ENCODE data around the gene CAMKK2.

The CAMKK2 gene

GRCh38 chr12:121333747-121334146 is 37.2 kb upstream of the CAMKK2 start:
- TF ChIP-seq CTCF (IDR thresholded peaks at IDR 0.05; ENCODE audit: insufficient read depth, low read length, missing control alignments) = no peak
- no peak overlapping the region for H3K4me3 ChIP-seq (ENCODE audit: low read depth, low read length)
- CTCF ChIA-PET = interaction anchor here (0.9 to 16.4 kb wide), 20 partner anchors 10 to 335 kb away, joined by 3 to 371 read pairs (median 12); partner anchors contain the start of genes ANAPC5 and RNF34
- no peak for DNase-seq (ENCODE audit: low read depth, low spot score)
- POLR2A ChIA-PET = no interaction called here

DNA sequence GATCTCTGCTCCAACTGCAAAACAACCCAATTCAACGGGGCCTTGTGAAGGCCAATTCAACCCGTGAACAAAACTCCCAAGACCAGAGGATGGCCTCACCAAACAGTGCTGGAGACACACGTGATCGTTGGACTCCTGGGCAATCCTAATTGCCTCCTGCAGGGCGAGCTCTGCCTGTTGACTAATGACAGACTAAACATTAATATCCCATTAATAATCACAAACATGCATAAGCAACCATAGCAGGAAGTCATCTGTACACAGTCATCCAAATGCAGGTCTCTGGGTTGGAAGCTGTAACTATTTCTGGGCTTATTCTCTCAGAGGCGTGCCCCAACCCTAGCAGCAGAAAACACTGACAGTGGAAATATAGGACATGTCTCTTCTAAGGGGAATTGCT is 34.7 kb upstream of the CAMKK2 start:
- no peak overlapping the region for H3K4me3 ChIP-seq (ENCODE audit: low read depth, low read length)
- ChIA-PET POLR2A (no interaction called here), CTCF (interaction anchor here (0.9 to 16.4 kb wide), 5 partner anchors 10 to 113 kb away, joined by 3 to 371 read pairs (median 117); partner anchors contain the start of gene ANAPC5)
- no peak for TF ChIP-seq CTCF (IDR thresholded peaks at IDR 0.05; ENCODE audit: insufficient read depth, low read length, missing control alignments)
- DNase-seq (ENCODE audit: low read depth, low spot score) = no peak

GRCh38 chr12:121330692-121331091 is 34.2 kb upstream of the CAMKK2 start:
- DNase-seq (ENCODE audit: low read depth, low spot score) = no peak
- ChIA-PET CTCF (interaction anchor here (7.6 to 16.4 kb wide), 3 partner anchors 9 to 113 kb away, joined by 117 to 371 read pairs (median 140); partner anchors contain the start of gene ANAPC5), POLR2A (no interaction called here)
- H3K4me3 ChIP-seq (ENCODE audit: low read depth, low read length) = no peak overlapping the region
- no peak for TF ChIP-seq CTCF (IDR thresholded peaks at IDR 0.05; ENCODE audit: insufficient read depth, low read length, missing control alignments)

- ChIA-PET CTCF (interaction anchor here (7.6 to 16.4 kb wide), 2 partner anchors 9 to 114 kb away, joined by 140 to 371 read pairs; no protein-coding TSS in a partner anchor), POLR2A (no interaction called here)
- no peak for TF ChIP-seq CTCF (IDR thresholded peaks at IDR 0.05; ENCODE audit: insufficient read depth, low read length, missing control alignments)
- DNase-seq (ENCODE audit: low read depth, low spot score) = no peak
- H3K4me3 ChIP-seq (ENCODE audit: low read depth, low read length) = no peak overlapping the region
Measured at GRCh38 chr12:121330195-121330594, 33.7 kb upstream of the CAMKK2 start.

DNA sequence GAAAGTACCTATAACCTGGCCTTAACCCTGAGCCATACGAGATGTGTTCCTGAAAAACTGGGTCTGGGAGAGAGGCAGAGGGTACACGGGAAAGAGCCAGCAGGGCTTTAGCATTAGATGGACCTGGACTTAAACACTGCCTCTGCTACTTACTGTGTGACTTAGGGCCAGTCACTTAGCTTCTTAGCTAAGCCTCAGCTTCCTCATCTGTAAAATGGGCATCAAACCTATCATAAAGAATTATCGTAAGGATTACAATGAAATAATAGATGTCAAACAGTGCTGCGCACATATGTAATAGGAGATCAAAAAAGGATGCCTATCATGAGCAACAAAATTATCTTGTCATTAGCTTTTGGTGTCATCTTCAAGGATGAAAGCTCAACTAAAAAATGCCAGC is 32.1 kb upstream of the CAMKK2 start:
- no peak for DNase-seq (ENCODE audit: low read depth, low spot score)
- CTCF ChIA-PET = interaction anchor here (1.0 to 16.4 kb wide), 4 partner anchors 9 to 115 kb away, joined by 3 to 371 read pairs (median 5); partner anchors contain the start of gene ANAPC5
- TF ChIP-seq CTCF (IDR thresholded peaks at IDR 0.05; ENCODE audit: insufficient read depth, low read length, missing control alignments) = no peak
- POLR2A ChIA-PET = no interaction called here
- no peak overlapping the region for H3K4me3 ChIP-seq (ENCODE audit: low read depth, low read length)

DNA sequence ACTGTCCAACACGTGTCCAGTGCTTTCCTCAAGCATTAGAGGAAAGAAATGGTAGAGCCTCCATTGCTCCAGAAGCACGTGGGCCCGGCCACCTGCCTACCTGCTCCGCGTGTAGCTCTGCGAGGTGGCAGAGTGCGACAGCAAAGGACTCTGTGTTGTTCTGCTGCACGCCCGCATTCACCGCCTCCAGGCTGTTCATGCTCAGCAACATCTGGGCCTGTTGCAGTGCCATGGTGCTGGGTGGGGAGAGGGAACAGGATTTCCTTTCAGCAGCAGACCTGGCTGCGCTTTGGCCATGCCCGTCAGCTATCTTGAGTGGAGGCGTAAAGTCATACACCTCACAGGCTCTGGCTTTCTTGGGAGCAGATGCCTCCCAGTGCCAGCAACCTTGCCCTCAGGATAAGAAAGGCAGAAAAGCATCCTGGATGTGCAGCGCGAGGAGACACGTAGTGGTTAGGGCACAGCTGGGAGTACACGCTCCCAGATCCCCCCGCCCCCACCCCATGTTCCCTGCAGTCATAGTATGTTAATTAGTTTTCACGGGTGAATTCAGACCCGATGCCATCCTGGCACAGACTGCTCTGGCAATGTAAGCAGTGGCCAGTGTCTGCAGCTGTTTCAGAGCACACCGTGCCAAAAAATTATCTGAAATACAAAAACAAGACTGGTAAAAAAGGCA is 30.6 kb upstream of the CAMKK2 start:
- no peak overlapping the region for H3K4me3 ChIP-seq (ENCODE audit: low read depth, low read length)
- ChIA-PET CTCF (interaction anchor here (10.8 to 16.4 kb wide), 2 partner anchors 7 to 117 kb away, joined by 140 to 371 read pairs; no protein-coding TSS in a partner anchor), POLR2A (no interaction called here)
- no peak for TF ChIP-seq CTCF (IDR thresholded peaks at IDR 0.05; ENCODE audit: insufficient read depth, low read length, missing control alignments)
- no peak for DNase-seq (ENCODE audit: low read depth, low spot score)

Measured in AG04449 (cell line).